Cardiac muscle cell (in vitro differentiated cells and primary cell): Measurements from ENCODE around the gene COL6A5. TPM values are rescaled to one million over a fixed set of nuclear protein-coding genes. Genes with fewer than 3 reads are reported as not detected.

Experiments
- DNase-seq, 2 donors: peaks; one replicate each; pipeline versions ENCODE4 v3.0.0 to v3.0.0-alpha.2; 2010 to 2017; ENCODE audit warnings: low read depth in 1 of 2, low spot score in 1 of 2
- H3K27ac ChIP-seq: fragments of 200-600 bp; sonication (generic); 2 replicates; pipeline ENCODE4 v1.5.1; 2016
- H3K27me3 ChIP-seq: fragments of 200-600 bp; sonication (generic); 2 replicates; pipeline ENCODE4 v1.6.0; 2016; ENCODE audit warnings: control low read depth
- H3K36me3 ChIP-seq: fragments of 200-600 bp; sonication (generic); 2 replicates; pipeline ENCODE4 v1.5.1; 2016; ENCODE audit warnings: control low read depth
- H3K4me1 ChIP-seq: fragments of 200-600 bp; sonication (generic); 2 replicates; pipeline ENCODE4 v1.8.1; 2017; ENCODE audit warnings: low read depth, mild to moderate bottlenecking, mixed run types
- H3K4me3 ChIP-seq: fragments of 200-600 bp; sonication (generic); 2 replicates; pipeline ENCODE4 v1.5.1; 2016; ENCODE audit warnings: mild to moderate bottlenecking
- H3K9me3 ChIP-seq: fragments of 200-600 bp; sonication (generic); 2 replicates; pipeline ENCODE4 v1.5.1; 2017; ENCODE audit warnings: low read depth, mild to moderate bottlenecking, control low read depth
- CTCF ChIP-seq: IDR thresholded peaks from 2 replicates; pipeline ENCODE4 v1.5.1; 2012; ENCODE audit warnings: low read depth, mild to moderate bottlenecking, low read length
- polyA plus RNA-seq: library from polyadenylated mRNA; unstranded; fragments of >200 nt; fragmentation: Nextera tagmentation; extraction: Ambion mirVana; gene quantifications from 2 replicates; pipeline ENCODE4 v1.2.1, GENCODE V29; 2016
- total RNA-seq: library from RNA; depleted of rRNA; stranded (reverse); fragments of >200 nt; gene quantifications from 2 replicates; pipeline ENCODE4 v1.2.3, GENCODE V29; 2016

Gene COL6A5
- total and polyA plus RNA-seq, 2 experiments from 2014 or later: not detected

- H3K4me3 ChIP-seq: no peak overlapping the region
- no peaks in the 10 kb centered on the region for H3K9me3 ChIP-seq
- no peaks in the 10 kb centered on the region for H3K4me1 ChIP-seq
- H3K36me3 ChIP-seq: no peaks in the 10 kb centered on the region
- no peak overlapping the region for H3K27ac ChIP-seq
- no peak for TF ChIP-seq CTCF
- H3K27me3 ChIP-seq: no peaks in the 10 kb centered on the region
- no peak for DNase-seq
Observed at GRCh38 chr3:130414457-130414856, 69.0 kb downstream of the COL6A5 start.

- no peak for TF ChIP-seq CTCF
- Histone ChIP-seq H3K27ac (no peak overlapping the region), H3K9me3 (no peaks in the 10 kb centered on the region), H3K27me3 (no peaks in the 10 kb centered on the region), H3K36me3 (no peaks in the 10 kb centered on the region), H3K4me1 (no peaks in the 10 kb centered on the region), H3K4me3 (no peak overlapping the region)
- DNase-seq: no peak
Observed at GRCh38 chr3:130420466-130420865, 75.0 kb downstream of the COL6A5 start.

GRCh38 chr3:130423064-130423463 is 77.6 kb downstream of the COL6A5 start:
- TF ChIP-seq CTCF: no peak
- H3K27me3 ChIP-seq: no peaks in the 10 kb centered on the region
- H3K4me1 ChIP-seq: no peaks in the 10 kb centered on the region
- H3K27ac ChIP-seq: no peak overlapping the region
- DNase-seq: no peak
- H3K36me3 ChIP-seq: no peaks in the 10 kb centered on the region
- no peaks in the 10 kb centered on the region for H3K9me3 ChIP-seq
- no peak overlapping the region for H3K4me3 ChIP-seq

GRCh38 chr3:130424837-130425236 is 79.4 kb downstream of the COL6A5 start:
- H3K27me3 ChIP-seq: no peaks in the 10 kb centered on the region
- no peak overlapping the region for H3K27ac ChIP-seq
- DNase-seq: no peak
- no peak overlapping the region for H3K4me3 ChIP-seq
- no peaks in the 10 kb centered on the region for H3K9me3 ChIP-seq
- H3K4me1 ChIP-seq: no peaks in the 10 kb centered on the region
- no peaks in the 10 kb centered on the region for H3K36me3 ChIP-seq
- no peak for TF ChIP-seq CTCF

DNA sequence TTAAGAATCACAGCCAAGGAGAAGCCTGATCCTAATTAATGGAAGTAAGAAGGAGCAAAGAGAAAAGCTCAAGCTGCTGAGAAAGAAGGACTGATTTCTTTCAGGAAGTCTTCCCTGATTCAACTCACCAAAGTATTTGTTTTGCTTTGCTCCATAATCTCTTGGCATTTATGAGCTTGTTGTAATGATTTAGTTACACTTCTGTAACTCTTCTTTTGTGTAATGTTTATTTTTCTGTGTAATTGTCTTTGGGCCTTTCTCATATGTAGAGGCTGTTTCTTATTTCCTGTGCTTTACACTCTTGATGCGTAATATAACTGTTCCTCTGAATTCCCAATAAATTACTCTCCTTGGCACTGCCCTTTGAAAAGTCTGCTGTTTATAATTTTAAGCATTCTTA is 80.0 kb downstream of the COL6A5 start:
- no peak overlapping the region for H3K27ac ChIP-seq
- TF ChIP-seq CTCF: no peak
- H3K4me3 ChIP-seq: no peak overlapping the region
- no peaks in the 10 kb centered on the region for H3K9me3 ChIP-seq
- H3K36me3 ChIP-seq: no peaks in the 10 kb centered on the region
- no peak for DNase-seq
- H3K4me1 ChIP-seq: no peaks in the 10 kb centered on the region
- H3K27me3 ChIP-seq: no peaks in the 10 kb centered on the region

DNA sequence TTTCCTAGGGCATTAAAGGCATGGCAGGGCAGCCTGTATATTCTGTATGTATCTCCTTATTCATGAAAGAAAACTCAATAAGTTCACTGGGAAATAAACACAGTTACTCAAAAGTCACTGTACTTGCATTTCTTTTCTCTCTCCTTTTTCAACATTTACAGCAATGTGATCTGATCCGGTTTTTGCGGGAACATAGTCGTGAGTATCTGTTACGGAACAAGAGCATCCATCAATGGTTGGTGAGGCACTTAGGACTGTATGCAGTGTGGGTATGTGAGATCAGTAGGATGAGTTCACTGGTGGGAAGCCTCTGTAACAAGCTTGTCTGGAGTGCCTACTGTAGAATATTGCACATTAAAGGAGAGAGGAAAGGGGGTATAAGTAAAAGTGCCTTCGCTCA is 80.7 kb downstream of the COL6A5 start:
- H3K9me3 ChIP-seq: no peaks in the 10 kb centered on the region
- no peak for TF ChIP-seq CTCF

More for the DNA sequence above, 80.7 kb downstream of the COL6A5 start:
- H3K27me3 ChIP-seq: no peaks in the 10 kb centered on the region
- no peaks in the 10 kb centered on the region for H3K36me3 ChIP-seq
- no peaks in the 10 kb centered on the region for H3K4me1 ChIP-seq
- no peak overlapping the region for H3K4me3 ChIP-seq
- DNase-seq: no peak
- H3K27ac ChIP-seq: no peak overlapping the region
